Neural cell (in vitro differentiated cells): Measurements from ENCODE around the gene SMG6. TPM values are rescaled to one million over a fixed set of nuclear protein-coding genes. Genes with fewer than 3 reads are reported as not detected.

ENCODE experiments used
- H2AFZ ChIP-seq: fragments of 200-600, 300-800 bp; sonication (generic), shearing (Covaris generic); 2 replicates; pipeline ENCODE4 v1.6.0; 2014; ENCODE audit warnings: low read depth, mild to moderate bottlenecking, antibody characterized with exemption, low read length, moderate library complexity
- H3F3A ChIP-seq: fragments of 200-600 bp; shearing (Covaris generic); 2 replicates; pipeline ENCODE4 v1.6.1; 2016; ENCODE audit warnings: mild to moderate bottlenecking, moderate library complexity, mixed read lengths, antibody characterized with exemption, low read length; ENCODE audit not compliant: insufficient read depth, poor library complexity, severe bottlenecking
- H3K27ac ChIP-seq: fragments of 200-600, 300-800 bp; sonication (generic), shearing (Covaris generic); 2 replicates; pipeline ENCODE4 v1.5.1; 2014; ENCODE audit warnings: mild to moderate bottlenecking, low read length, moderate library complexity
- H3K27me3 ChIP-seq: fragments of 300-800, 200-600 bp; sonication (generic), shearing (Covaris generic); 2 replicates; pipeline ENCODE4 v1.6.0; 2014; ENCODE audit warnings: mild to moderate bottlenecking, low read depth, low read length, moderate library complexity; ENCODE audit not compliant: insufficient read depth
- H3K36me3 ChIP-seq: fragments of 300-800, 200-600 bp; sonication (generic), shearing (Covaris generic); 2 replicates; pipeline ENCODE4 v1.5.1; 2014; ENCODE audit warnings: mild to moderate bottlenecking, antibody characterized with exemption, low read length, moderate library complexity; ENCODE audit not compliant: insufficient read depth
- H3K4me2 ChIP-seq: fragments of 300-800, 200-600 bp; sonication (generic), shearing (Covaris generic); 2 replicates; pipeline ENCODE4 v1.6.0; 2014; ENCODE audit warnings: mild to moderate bottlenecking, low read length
- H3K4me3 ChIP-seq: fragments of 300-800, 200-600 bp; sonication (generic), shearing (Covaris generic); 2 replicates; pipeline ENCODE4 v1.5.1; 2014; ENCODE audit warnings: mild to moderate bottlenecking, low read length, moderate library complexity
- H3K79me2 ChIP-seq: fragments of 200-600 bp; shearing (Covaris generic); replicated peaks from 2 replicates; pipeline ENCODE4 v1.6.0; 2014; ENCODE audit warnings: mild to moderate bottlenecking, low read length, moderate library complexity; ENCODE audit not compliant: insufficient read depth
- H3K9ac ChIP-seq: fragments of 300-800, 200-600 bp; sonication (generic), shearing (Covaris generic); 2 replicates; pipeline ENCODE4 v1.6.1; 2016; ENCODE audit warnings: mild to moderate bottlenecking, low read length, mixed read lengths
- H3K9me2 ChIP-seq: fragments of 200-600 bp; shearing (Covaris generic); 2 replicates; pipeline ENCODE4 v1.6.1; 2016; ENCODE audit warnings: mild to moderate bottlenecking, low read length, mixed read lengths; ENCODE audit not compliant: insufficient read depth
- H3K9me3 ChIP-seq: fragments of 200-600, 300-800 bp; sonication (generic), shearing (Covaris generic); 2 replicates; pipeline ENCODE4 v1.6.1; 2016; ENCODE audit warnings: mild to moderate bottlenecking, mixed run types, low read length, moderate library complexity, mixed read lengths
- H4K20me1 ChIP-seq: fragments of 200-600 bp; shearing (Covaris generic); 2 replicates; pipeline ENCODE4 v1.6.1; 2016; ENCODE audit warnings: mild to moderate bottlenecking, mixed run types; ENCODE audit not compliant: insufficient read depth
- CTCF ChIP-seq: fragments of 450-650 bp; IDR thresholded peaks from 2 replicates; pipeline ENCODE4 v1.5.1; 2014; ENCODE audit warnings: antibody characterized with exemption, mild to moderate bottlenecking, moderate library complexity; ENCODE audit not compliant: poor library complexity, severe bottlenecking
- EP300 ChIP-seq: fragments of 450-650 bp; conservative IDR thresholded peaks from 2 replicates; pipeline ENCODE4 v1.6.1; 2014; ENCODE audit warnings: antibody characterized with exemption, mild to moderate bottlenecking, moderate library complexity; ENCODE audit not compliant: poor library complexity, severe bottlenecking
- EZH2 ChIP-seq: fragments of 200-600, 300-800 bp; shearing (Covaris generic), sonication (generic); IDR thresholded peaks from 2 replicates; pipeline ENCODE4 v1.6.1; 2014; ENCODE audit warnings: antibody characterized with exemption, low read length, borderline replicate concordance, mild to moderate bottlenecking; ENCODE audit not compliant: insufficient read depth, poor library complexity, severe bottlenecking
- MXI1 ChIP-seq: fragments of 450-650 bp; conservative IDR thresholded peaks from 2 replicates; pipeline ENCODE4 v1.6.1; 2014; ENCODE audit warnings: antibody characterized with exemption, mild to moderate bottlenecking; ENCODE audit not compliant: poor library complexity, severe bottlenecking
- POLR2AphosphoS5 ChIP-seq: IDR thresholded peaks from 2 replicates; pipeline ENCODE4 v1.6.1; 2012
- RAD21 ChIP-seq: fragments of 450-650 bp; conservative IDR thresholded peaks from 2 replicates; pipeline ENCODE4 v1.6.1; 2014; ENCODE audit warnings: antibody characterized with exemption, mild to moderate bottlenecking, moderate library complexity
- REST ChIP-seq: IDR thresholded peaks from 2 replicates; pipeline ENCODE4 v1.6.1; 2012; ENCODE audit warnings: borderline replicate concordance
- SMC3 ChIP-seq: fragments of 450-650 bp; conservative IDR thresholded peaks from 2 replicates; pipeline ENCODE4 v1.6.1; 2014; ENCODE audit warnings: antibody characterized with exemption, mild to moderate bottlenecking, moderate library complexity; ENCODE audit not compliant: poor library complexity
- TAF1 ChIP-seq: IDR thresholded peaks from 2 replicates; pipeline ENCODE4 v1.6.1; 2012; ENCODE audit warnings: low read depth
- polyA plus RNA-seq: library from polyadenylated mRNA; depleted of rRNA; stranded (reverse); fragments of >200 nt; gene quantifications from 2 replicates; pipeline ENCODE4 v1.2.3, GENCODE V29; 2014

SMG6 gene
- polyA plus RNA-seq, 1 donor from 2014 or later = 13.9 TPM

- Histone ChIP-seq H3K36me3 (no peaks in the 10 kb centered on the region), H3K4me2 (no peak overlapping the region)
- no peak for TF ChIP-seq EP300
Measured at GRCh38 chr17:2028737-2029136, 274.8 kb downstream of the SMG6 start.

GRCh38 chr17:2028234-2028614, 275.4 kb downstream of the SMG6 start:
- no peak overlapping the region for H3K9ac ChIP-seq
- no peaks in the 10 kb centered on the region for H3F3A ChIP-seq
- H3K27me3 ChIP-seq = peaks cover 24% of the 10 kb centered on the region
- no peak overlapping the region for H3K27ac ChIP-seq
- H3K4me3 ChIP-seq = no peak overlapping the region
- TF ChIP-seq CTCF (no peak), EZH2 (no peak), MXI1 (no peak)
- no peak overlapping the region for H3K4me2 ChIP-seq
- no peaks in the 10 kb centered on the region for H3K79me2 ChIP-seq
- no peak overlapping the region for H2AFZ ChIP-seq
- H3K9me3 ChIP-seq = no peaks in the 10 kb centered on the region
- H3K9me2 ChIP-seq = no peaks in the 10 kb centered on the region
- no peaks in the 10 kb centered on the region for H4K20me1 ChIP-seq
- no peaks in the 10 kb centered on the region for H3K36me3 ChIP-seq

More at GRCh38 chr17:2028737-2029136, 274.8 kb downstream of the SMG6 start:
- Histone ChIP-seq H3K27me3 (peaks cover 24% of the 10 kb centered on the region), H3F3A (no peaks in the 10 kb centered on the region), H3K4me3 (no peak overlapping the region), H4K20me1 (no peaks in the 10 kb centered on the region), H3K79me2 (no peaks in the 10 kb centered on the region), H2AFZ (no peak overlapping the region), H3K9me3 (no peaks in the 10 kb centered on the region), H3K9ac (no peak overlapping the region), H3K27ac (no peak overlapping the region), H3K9me2 (no peaks in the 10 kb centered on the region)

GRCh38 chr17:2027528-2028233, 275.9 kb downstream of the SMG6 start:
- H3K36me3 ChIP-seq = no peaks in the 10 kb centered on the region
- H3K27ac ChIP-seq = no peak overlapping the region
- no peak overlapping the region for H2AFZ ChIP-seq
- no peaks in the 10 kb centered on the region for H3K9me3 ChIP-seq
- H3F3A ChIP-seq = no peaks in the 10 kb centered on the region
- TF ChIP-seq RAD21 = no peak
- no peak for TF ChIP-seq POLR2AphosphoS5
- TF ChIP-seq REST = no peak
- TF ChIP-seq CTCF = no peak
- no peak for TF ChIP-seq EP300
- TF ChIP-seq TAF1 = no peak
- TF ChIP-seq EZH2 = no peak
- TF ChIP-seq SMC3 = no peak
- TF ChIP-seq MXI1 = no peak
- H3K79me2 ChIP-seq = no peaks in the 10 kb centered on the region
- H4K20me1 ChIP-seq = no peaks in the 10 kb centered on the region
- H3K4me3 ChIP-seq = no peak overlapping the region
- H3K4me2 ChIP-seq = no peak overlapping the region
- no peaks in the 10 kb centered on the region for H3K9me2 ChIP-seq
- H3K9ac ChIP-seq = no peak overlapping the region
- H3K27me3 ChIP-seq = peaks cover 24% of the 10 kb centered on the region
